ENCODE measurements around the gene MAP4. TPM values are rescaled to one million over a fixed set of nuclear protein-coding genes. Genes with fewer than 3 reads are reported as not detected.
A peak's percentile ranks its signal among the peaks of the same experiment; 100 is the strongest.

Gene MAP4
- total RNA-seq, 4 donors from 2014 or later: 55.0 to 171 (median 89.3) TPM

- H3K4me1 ChIP-seq: no peaks in the 10 kb centered on the region
- no peaks in the 10 kb centered on the region for H3K9me3 ChIP-seq
- H3K27ac ChIP-seq: no peak overlapping the region
- no peak for DNase-seq
- no peak for TF ChIP-seq CTCF (IDR thresholded peaks at IDR 0.05)
- no peak for TF ChIP-seq POLR2A (IDR thresholded peaks at IDR 0.05)
- no peak overlapping the region for H3K4me3 ChIP-seq
- peaks cover 0 to 58% (median 0%) of the 10 kb centered on the region in 3 donors for H3K36me3 ChIP-seq
- no peaks in the 10 kb centered on the region for H3K27me3 ChIP-seq
Measured at GRCh38 chr3:47813551-47814177, 202.6 kb downstream of the MAP4 start.

GRCh38 chr3:47804577-47804976 is 211.6 kb downstream of the MAP4 start:
- Histone ChIP-seq H3K4me1 (peaks cover 0 to 22% (median 0%) of the 10 kb centered on the region in 4 donors), H3K9me3 (no peaks in the 10 kb centered on the region), H3K36me3 (peaks cover 0 to 37% (median 0%) of the 10 kb centered on the region in 3 donors), H3K4me3 (no peak overlapping the region), H3K27me3 (no peaks in the 10 kb centered on the region), H3K27ac (no peak overlapping the region)
- DNase-seq: no peak
- TF ChIP-seq POLR2A (IDR thresholded peaks at IDR 0.05) (no peak), CTCF (IDR thresholded peaks at IDR 0.05) (no peak)

GRCh38 chr3:47803480-47804025 is 212.7 kb downstream of the MAP4 start:
- DNase-seq: no peak
- peaks cover 0 to 22% (median 0%) of the 10 kb centered on the region in 4 donors for H3K4me1 ChIP-seq
- H3K27me3 ChIP-seq: no peaks in the 10 kb centered on the region
- peaks cover 0 to 29% (median 0%) of the 10 kb centered on the region in 3 donors for H3K36me3 ChIP-seq
- TF ChIP-seq CTCF (IDR thresholded peaks at IDR 0.05): no peak
- TF ChIP-seq POLR2A (IDR thresholded peaks at IDR 0.05): no peak
- H3K9me3 ChIP-seq: no peaks in the 10 kb centered on the region
- peak overlapping the region; percentile 83 to 99 (median 98) for H3K27ac ChIP-seq
- H3K4me3 ChIP-seq: peak overlapping the region; percentile 73 to 98 (median 90)

DNA sequence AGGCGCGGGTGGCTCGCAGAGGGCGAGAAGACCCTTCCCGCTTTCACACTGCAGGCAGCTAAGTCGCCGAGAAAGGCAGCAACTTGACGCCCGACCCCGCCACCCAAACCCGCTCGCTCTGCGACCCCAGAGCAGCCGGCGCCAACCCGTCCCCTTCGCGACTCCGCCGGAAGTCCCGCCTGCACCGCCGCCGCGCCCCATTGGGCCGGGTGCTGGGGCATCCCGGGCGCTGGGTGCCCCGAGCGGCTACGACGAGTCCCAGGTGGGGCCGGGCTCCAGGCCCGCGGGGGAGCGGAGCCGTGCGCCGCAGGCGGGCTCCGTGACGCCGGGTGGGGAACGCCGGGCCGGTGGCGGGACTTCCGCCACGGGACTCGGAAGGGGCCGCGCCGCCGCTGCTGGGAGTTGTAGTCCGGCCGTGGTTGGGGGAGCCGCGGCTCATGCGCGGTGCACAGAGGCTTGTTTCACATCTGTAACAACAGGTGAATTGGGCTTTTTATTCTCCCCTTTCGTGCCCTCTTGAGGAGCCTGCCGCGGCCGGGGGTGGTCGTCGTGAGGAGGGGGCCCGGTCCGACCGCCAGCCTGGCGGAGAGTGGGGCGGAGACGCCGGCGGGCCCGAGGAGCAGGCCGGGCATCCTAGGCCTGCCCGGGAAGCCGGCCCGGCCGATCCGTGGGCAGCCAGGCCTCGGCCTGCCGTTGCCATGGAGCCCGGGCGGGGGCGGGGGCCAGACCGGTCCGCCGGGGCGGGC is 213.3 kb downstream of the MAP4 start, which contains the start of gene DHX30:
Gene DHX30, plus strand, starts transcription at position 405 of the 746 bp plus-strand sequence. CDS start 7,546 bp downstream, outside the sequence.
- H3K4me3 ChIP-seq: peak within 1 kb of the TSS; percentile 73 to 98 (median 90)
- peak within 1 kb of the TSS; percentile 83 to 99 (median 98) for H3K27ac ChIP-seq
- DNase-seq: peak; percentile 85 to 94 (median 93)
- H3K4me1 ChIP-seq: peaks cover 0 to 22% (median 0%) of the 10 kb centered on the region in 4 donors
- H3K9me3 ChIP-seq: no peaks in the 10 kb centered on the region
- TF ChIP-seq CTCF (IDR thresholded peaks at IDR 0.05) (no peak), POLR2A (IDR thresholded peaks at IDR 0.05) (peak; percentile 61 to 64)
- peaks cover 0 to 23% (median 0%) of the 10 kb centered on the region in 3 donors for H3K36me3 ChIP-seq
- H3K27me3 ChIP-seq: no peaks in the 10 kb centered on the region

Small RNA genes lying within 50 kb of the gene (small RNA-seq; reads per million reads assigned to genes)
- gene AC124916.2 (0 reads per million in 2 donors), gene MIR1226 (0 to 0.32 reads per million in 2 donors), gene RF00019 (0 reads per million in 2 donors), gene RF02271 (0 reads per million in 2 donors)

Other genes with a start within 250 kb of the MAP4 start
- 100 to 1,000 TPM in 1 of 4 donors, 10 to 100 TPM in 3; 25.0 to 110 (median 56.4) TPM for gene SMARCC1, start 234.5 kb downstream of the MAP4 start, total RNA-seq
- 10 to 100 TPM; 42.0 to 72.9 (median 58.5) TPM for gene DHX30, start 213.3 kb downstream of the MAP4 start, total RNA-seq
- 10 to 100 TPM in 1 of 4 donors, 1 to 10 TPM in 3; 3.3 to 10.4 (median 6.3) TPM for gene CDC25A, start 172.0 kb upstream of the MAP4 start, total RNA-seq
- gene CAMP, start 207.1 kb upstream of the MAP4 start, total RNA-seq: not detected
- gene ZNF589, start 224.7 kb upstream of the MAP4 start, total RNA-seq: 10 to 100 TPM in 3 of 4 donors, 1 to 10 TPM in 1; 5.6 to 91.6 (median 14.6) TPM

Measured in Peyer's patch (tissue), 4 donors.